T47D (cell line): ENCODE measurements around the gene PARD3.

Experiments
- DNase-seq, 2 experiments: peaks; one replicate each; pipeline versions ENCODE4 v3.0.0 to v3.0.0-alpha.2; 2011 to 2012; ENCODE audit warnings: low read depth in 1 of 2, low spot score in 1 of 2
- JUND ChIP-seq: IDR thresholded peaks from 2 replicates; pipeline ENCODE4 v1.6.1; 2012; ENCODE audit warnings: low read depth
- in situ Hi-C: cut with HindIII; loops from 2 replicates; pipeline ENCODE4 v1.10.0; 2016; ENCODE audit warnings: low sequenced_read_pairs, low pct_unique_long_range_greater_than_20kb

The PARD3 gene

GRCh38 chr10:34495938-34496337 lies 319.2 kb downstream of the PARD3 start:
- in situ Hi-C loops, result no loop called here
- no peak for DNase-seq

GRCh38 chr10:34494012-34494411 lies 321.1 kb downstream of the PARD3 start:
- no peak for DNase-seq
- in situ Hi-C loops, result no loop called here
- no peak for TF ChIP-seq JUND

More at GRCh38 chr10:34495938-34496337, 319.2 kb downstream of the PARD3 start:
- no peak for TF ChIP-seq JUND

- DNase-seq, result no peak
- no peak for TF ChIP-seq JUND
- in situ Hi-C loops, result no loop called here
Measured at GRCh38 chr10:34492081-34492480, 323.0 kb downstream of the PARD3 start.

- no peak for DNase-seq
- in situ Hi-C loops, result no loop called here
- TF ChIP-seq JUND, result no peak
Measured at GRCh38 chr10:34491678-34492077, 323.4 kb downstream of the PARD3 start.

GRCh38 chr10:34489973-34490745 lies 324.9 kb downstream of the PARD3 start:
- no peak for TF ChIP-seq JUND
- DNase-seq, result no peak
- in situ Hi-C loops, result no loop called here

- in situ Hi-C loops, result no loop called here
- DNase-seq, result no peak
- TF ChIP-seq JUND, result no peak
Measured at GRCh38 chr10:34489411-34489810, 325.7 kb downstream of the PARD3 start.

- DNase-seq, result no peak
- in situ Hi-C loops, result no loop called here
- no peak for TF ChIP-seq JUND
Measured at GRCh38 chr10:34488476-34489130, 326.5 kb downstream of the PARD3 start.

GRCh38 chr10:34486008-34486407 lies 329.1 kb downstream of the PARD3 start:
- in situ Hi-C loops, result no loop called here
- DNase-seq, result no peak
- TF ChIP-seq JUND, result no peak

GRCh38 chr10:34484164-34484563 lies 330.9 kb downstream of the PARD3 start:
- in situ Hi-C loops, result no loop called here
- TF ChIP-seq JUND, result no peak
- DNase-seq, result no peak

GRCh38 chr10:34480345-34480744 lies 334.8 kb downstream of the PARD3 start:
- DNase-seq, result peak in 1 of 2 experiments; percentile 33
- in situ Hi-C loops, result no loop called here
- no peak for TF ChIP-seq JUND

- no peak for TF ChIP-seq JUND
- DNase-seq, result no peak
- in situ Hi-C loops, result no loop called here
Measured at GRCh38 chr10:34479520-34480179, 335.4 kb downstream of the PARD3 start.

GRCh38 chr10:34477249-34477648 lies 337.8 kb downstream of the PARD3 start:
- DNase-seq, result no peak
- in situ Hi-C loops, result no loop called here
- no peak for TF ChIP-seq JUND

GRCh38 chr10:34476608-34477007 lies 338.5 kb downstream of the PARD3 start:
- in situ Hi-C loops, result no loop called here
- DNase-seq, result no peak
- no peak for TF ChIP-seq JUND
